ENCODE data around the gene MREG.

The MREG gene

DNA sequence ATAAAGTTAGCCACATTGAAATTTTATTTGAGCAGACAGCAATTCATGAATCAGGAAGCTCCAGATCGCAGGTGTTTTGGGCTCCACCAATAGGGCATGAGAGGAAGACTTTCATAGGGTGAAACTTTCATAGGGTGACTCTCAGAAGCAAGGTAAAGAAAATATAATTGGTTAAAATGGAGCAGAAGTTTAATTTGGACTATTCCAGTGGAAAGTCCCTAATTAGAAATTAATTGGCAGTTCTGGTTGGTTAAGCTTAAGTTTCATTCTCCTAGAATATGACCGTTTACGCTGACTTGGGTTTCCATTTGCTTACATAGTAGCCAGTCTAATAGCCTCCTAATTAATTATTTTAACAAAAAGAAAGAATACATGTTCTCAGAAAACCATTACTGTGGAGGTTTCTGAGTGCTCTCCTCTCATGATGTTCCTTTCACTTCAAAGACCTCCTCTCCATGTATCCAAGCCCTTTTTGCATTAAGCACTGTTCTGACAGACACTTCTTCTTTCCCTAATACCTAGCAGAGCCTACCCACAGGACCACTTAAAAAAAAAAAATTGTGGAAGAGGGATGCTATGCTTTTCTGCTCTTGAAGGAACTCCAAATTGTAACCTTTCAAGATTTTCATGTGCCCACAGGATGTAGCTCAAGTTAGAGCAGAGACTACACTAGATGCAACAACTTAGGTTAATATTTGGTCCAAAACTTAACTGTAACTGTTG is 99.1 kb downstream of the MREG start:
- no peak for DNase-seq

DNA sequence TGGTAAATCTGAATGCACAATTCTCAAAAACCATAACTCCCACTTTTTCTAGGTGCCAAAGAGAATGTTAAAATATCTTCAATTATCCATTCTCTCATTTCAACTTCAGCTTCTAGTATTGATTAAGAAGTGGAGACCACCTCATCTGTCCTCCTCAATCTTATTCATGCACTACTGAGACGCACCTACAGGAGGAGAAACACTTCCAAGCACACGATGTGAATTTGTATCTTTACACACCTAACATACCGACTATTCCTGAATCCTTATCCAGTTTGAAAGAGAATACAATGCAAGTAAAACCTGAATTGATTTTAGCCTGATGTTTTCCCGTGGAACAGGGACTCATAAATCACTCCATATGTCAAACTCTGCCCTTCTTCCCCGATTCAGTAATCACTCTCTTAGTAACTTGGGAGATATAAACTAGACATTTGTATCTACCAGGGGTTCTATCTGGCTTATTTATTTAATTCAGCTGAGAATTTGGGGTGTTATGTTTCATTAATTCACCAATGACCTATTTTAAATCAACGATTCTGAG is 101.0 kb downstream of the MREG start:
- no peak for DNase-seq

DNA sequence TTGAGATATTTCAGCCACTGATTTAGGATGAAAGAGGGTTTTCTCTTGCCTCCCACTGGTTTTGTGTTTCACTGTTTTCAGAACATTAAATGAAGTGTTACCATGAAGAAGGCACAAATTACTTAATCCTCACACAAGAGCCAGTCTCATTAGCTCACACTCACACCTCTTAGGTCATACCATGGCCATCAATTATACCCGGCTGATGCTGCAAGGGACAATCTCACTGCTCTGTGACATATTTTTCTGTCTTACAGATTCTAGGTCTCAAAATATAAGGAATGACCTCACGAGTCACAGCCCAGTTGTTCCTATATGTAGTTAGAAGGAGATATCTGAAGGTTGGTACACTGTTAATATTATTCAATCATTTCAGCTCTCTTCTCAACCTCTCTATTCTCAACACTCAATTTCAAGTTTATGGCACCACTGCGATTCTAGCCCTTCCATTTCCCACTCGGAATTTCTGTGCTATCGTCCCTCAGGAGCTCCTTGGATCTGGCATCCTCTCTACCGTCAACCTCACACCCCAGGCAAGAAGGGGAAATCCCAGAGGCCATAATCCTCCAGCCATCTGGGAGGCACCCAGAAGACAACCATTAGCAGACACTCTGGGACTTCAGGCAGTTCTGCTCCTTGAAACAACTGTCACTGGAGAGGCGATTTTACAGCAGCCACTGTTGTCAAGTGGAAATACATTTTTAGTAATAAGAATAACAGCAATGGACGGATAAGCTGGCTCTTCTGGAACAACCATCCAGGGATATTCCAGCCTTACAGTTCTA is 101.9 kb downstream of the MREG start:
- DNase-seq, result no peak

DNA sequence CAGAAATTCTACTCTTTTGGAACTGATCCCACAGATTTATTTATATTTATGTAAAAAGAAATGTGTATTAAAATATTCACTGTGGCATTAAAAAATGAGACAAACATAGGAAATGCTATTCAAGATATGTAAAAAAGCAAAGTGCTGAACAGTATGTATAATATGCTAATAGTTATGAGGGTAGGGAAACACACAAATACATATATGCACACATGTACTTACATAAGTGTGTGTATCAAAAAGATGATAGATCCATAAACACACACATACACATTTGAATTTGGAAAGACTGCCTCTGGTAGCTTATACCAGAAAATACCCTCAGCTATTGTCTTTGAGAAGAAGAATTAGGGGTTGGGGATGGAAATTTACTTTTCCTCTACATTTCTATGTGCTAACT is 103.2 kb downstream of the MREG start:
- DNase-seq, result no peak

DNA sequence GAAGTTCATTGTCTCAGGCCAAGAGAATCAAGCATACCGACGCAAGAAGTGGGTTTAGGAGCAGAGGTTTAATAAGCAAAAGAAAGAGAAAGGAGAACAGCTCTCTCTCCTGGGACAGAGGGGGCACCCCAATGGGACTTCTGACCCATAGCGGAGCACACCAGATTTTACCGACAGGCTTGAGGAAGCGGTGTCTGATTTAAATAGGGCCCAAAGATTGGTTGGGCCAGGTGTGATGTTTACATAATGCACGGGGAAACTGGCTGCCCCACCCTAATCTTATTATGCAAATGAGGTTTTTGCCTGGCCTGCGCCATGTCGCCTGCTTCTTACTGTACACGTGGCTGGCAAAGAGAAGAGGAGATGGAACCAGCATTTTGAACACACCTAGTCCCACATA is 106.2 kb downstream of the MREG start:
- no peak for DNase-seq

DNA sequence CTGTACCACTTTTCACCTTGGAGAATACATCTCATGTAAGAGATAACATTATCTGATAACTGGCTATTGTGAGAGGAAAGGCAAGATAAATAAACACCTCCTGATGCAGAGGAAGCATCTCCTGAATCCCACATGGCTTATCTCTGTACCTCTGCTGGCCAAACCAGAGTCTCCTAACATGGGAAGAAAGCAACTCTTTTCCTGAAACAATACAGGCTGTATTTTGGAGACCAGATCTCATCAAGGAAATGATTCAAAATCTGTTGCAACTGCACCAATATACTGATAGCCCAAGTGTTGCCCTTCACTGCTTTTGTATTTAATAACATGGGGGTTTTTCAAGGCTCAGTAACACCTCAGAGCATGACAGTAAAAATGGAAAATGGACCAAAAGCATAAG is 106.9 kb downstream of the MREG start:
- no peak for DNase-seq

DNA sequence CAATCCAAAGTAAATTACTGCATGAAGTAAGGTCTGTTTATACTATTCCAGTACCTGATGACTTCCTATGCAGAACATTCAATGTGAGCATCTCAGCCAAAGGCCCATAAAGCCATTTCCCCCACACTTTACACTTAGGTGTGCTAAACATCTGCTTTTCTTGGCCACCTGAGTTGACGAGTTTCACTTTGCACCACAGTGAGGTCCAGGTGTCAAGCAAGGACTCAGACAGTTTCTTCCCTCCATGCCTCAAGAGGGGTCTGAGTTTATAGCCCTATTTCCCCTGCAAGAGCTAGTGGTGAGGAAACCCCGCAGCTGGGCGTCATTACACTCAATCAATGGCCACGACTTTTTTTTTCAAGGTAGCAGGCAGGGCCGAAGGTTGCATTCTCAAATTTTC is 107.7 kb downstream of the MREG start:
- no peak for DNase-seq

DNA sequence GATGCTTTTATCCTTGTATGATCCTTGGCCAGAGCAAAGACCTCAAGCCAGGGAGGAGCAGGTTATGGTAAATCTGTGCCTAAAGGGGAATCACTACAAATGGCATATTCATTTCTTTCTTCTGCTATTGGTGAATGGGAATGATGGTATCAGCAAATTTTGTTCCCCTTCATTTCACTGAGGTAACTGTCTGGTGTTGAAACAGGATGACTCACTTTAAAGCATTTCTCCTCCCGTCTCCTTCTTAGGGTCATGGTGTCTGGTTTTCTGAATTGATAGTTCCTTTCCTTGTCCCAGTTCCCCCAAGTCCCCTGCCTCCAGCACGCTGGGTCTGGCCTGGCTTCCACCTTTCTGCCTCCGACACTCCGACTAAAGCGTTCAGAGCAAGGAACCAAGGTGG is 109.2 kb downstream of the MREG start:
- DNase-seq, result no peak

DNA sequence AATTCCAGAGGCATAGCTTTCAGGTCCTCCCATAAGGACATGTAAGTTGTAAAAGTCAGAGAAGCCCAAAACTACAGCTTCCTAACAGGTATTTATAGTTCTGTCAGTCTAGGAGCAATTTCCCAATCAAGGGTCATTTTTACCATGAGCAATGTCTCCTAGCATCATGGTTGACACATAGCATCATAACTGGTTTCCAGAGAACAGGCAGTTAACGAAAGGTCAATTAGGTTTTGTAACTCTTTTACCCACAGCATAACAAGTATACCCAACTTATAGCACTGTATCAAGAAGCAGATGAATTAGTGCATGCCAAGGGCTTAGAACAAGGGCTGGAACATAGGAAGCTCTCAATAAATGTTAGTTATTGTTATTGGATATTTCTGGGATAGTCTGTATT is 110.1 kb downstream of the MREG start:
- DNase-seq, result no peak

DNA sequence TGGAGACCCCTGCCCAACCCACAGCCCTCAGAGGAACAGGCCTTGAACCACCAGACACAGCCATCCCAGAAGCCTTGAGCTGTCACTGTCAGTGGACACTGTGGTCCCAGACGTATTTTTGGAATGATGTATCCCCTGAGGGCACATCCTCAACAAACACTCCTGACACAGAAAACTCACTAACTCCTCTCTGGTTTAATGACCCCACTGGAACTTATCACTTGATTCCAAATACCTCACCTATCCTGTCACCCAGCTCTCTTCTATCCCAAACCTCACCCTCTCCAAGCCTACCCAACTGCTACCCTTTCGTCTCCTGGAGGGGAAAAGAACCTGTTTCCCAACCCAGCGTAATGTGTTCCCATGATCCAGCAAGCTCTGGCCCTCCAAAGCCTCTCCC is 111.6 kb downstream of the MREG start:
- DNase-seq, result no peak

DNA sequence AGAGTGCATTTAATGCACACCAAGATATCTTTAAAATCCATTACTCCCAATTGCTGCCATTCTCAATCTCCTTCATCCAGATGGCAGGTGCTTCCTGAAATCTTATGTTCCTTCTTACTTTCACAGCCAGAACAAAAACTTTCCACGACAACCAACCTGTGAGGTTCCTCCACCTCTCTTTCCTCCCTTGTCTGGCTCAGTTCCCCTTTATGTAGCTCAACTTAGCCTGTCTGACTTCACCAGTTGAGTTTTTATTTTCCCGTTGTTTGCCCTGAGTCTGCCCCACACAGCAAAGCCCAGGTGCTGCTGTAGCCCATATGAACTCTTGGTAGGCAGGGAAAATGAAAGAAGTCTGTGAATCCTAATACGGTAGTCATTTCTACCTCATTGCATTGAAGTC is 112.5 kb downstream of the MREG start:
- DNase-seq, result no peak

DNA sequence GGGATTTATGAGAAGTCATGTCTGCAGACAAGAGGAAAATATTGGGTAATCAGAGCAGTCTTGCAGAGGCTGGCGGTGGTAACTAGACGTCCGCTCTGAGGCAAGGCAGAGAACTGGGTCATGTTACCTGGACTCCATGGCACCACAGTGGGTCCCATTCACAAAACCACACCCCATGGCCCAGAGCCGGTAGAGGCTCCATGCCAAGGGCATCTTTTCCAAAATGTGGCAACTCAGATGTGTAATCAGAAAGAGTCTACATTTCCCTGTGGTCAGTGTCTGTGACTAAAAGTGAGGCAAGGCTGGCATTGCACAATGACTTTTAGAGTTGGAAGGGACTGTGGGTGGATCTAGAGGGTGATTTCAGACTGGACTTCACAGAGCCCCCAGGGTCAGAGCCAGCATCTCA is 113.1 kb downstream of the MREG start:
- DNase-seq, result no peak

DNA sequence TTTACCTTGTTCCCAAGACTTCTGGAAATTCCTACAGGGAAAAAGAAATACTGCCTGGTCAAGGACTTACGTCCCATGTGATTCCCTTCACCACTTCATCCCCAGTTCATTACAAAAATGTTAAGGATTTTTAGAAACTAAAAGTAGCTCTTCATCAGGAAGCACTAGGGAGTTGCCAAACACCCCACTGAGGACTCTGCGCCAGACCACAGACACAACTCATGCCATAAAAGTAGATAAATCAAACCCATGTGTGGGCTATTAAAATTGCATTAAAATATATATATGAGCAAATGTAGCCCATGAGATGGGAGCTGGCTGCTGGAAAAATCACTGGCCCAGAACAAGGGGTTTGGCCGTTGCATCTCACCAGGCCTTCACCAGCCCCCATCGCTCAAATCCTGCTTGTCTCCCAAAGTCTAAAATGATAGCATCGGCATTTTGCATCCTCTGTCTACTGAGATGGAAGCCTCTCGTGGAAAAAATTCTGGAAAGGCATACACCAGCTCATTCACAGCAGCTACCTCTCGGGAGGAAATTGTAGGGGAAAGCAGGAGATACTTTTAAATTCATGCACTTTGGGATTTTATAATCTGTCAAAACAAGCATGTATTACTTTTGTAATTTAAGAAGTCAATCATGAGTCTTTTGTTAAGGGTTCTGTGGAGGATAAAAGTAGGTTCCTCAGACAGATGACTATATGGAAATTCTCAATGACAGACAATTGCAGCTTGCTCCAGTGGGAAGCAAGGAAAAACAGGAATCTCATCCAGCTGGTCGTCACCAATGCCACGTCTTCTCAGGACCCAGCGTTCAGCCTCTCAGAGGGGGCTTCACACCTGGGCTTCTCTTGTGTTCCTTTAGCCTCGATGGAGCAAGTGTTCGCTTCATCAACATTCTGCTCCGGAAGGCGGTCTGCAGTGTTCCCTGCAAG is 113.9 kb downstream of the MREG start:
- no peak for DNase-seq

DNA sequence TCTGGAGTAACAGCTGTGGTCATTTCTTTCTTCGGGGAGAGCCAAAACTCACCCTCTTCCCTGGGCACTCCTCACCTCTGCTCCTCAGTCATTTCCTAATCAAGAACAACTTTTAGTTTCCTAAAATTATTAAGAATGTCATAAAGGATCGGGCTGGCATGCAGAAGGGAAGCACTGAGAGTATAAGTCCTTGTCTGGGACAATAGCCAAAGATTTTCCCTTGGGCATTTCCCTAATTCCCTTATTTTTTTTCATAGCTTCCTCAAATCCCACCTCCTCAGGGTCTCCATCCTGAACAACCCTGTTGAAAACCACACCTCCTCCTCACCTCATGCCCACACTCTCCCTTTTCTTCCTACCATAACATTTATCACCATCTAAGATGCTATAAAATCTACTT is 115.0 kb downstream of the MREG start:
- no peak for DNase-seq

DNA sequence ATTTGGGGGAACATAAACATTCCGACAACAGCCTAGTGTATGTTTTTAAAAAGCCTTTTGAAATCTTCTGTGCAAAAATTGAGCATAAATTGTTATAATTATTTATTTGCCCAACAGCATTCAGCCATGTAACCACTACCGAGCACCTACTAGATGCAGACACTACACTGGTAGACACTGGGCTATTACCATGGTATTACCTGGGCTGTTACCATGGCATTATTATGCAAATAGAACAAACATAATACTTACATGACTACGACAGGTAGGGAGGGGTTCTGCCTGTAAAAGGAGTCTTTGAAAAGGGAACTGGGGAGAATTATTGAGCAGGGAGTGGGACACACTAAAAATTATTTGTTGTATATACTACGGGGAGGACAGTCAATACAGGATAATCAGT is 116.4 kb downstream of the MREG start:
- DNase-seq, result no peak

DNA sequence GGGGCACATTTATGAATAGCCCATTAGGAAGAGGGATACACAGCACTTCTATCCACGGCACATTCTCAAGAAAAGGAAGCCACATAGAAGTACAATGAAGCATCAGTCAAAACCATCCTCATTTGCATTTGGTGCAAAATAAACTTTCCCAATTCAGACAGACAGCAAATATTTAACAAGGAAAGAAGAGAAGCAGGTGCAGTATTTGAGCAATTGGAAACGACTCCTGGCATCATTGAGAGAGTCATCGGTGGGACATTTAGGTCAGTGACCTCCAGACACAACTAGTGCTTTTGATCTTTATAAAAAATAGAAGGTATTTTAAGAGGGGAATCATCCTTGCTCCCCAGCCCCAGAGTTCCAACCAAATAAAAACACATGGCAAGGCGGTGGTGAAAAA is 118.0 kb downstream of the MREG start:
- no peak for DNase-seq

All from activated T-cell treated with anti-CD3 and anti-CD28 coated beads for 4 hours (primary cell).